CD14-positive monocyte (primary cell): Measurements from ENCODE around the gene MTARC2. TPM values are rescaled to one million over a fixed set of nuclear protein-coding genes. Genes with fewer than 3 reads are reported as not detected.

Experiments
- DNase-seq, 3 donors: peaks; one replicate each; pipeline ENCODE4 v3.0.0-alpha.2; 2011 to 2022
- H2AFZ ChIP-seq: 2 replicates; pipeline ENCODE4 v1.6.0; 2012; ENCODE audit warnings: mild to moderate bottlenecking, low read depth, low read length, inconsistent platforms; ENCODE audit not compliant: insufficient read depth, poor library complexity, severe bottlenecking
- H3K27ac ChIP-seq, 2 donors: 1 replicate in 1 of 2; 2 replicates in 1 of 2; pipeline ENCODE4 v1.5.1; 2012 to 2013; ENCODE audit warnings: low read length in 2 of 2, control low read depth in 1 of 2, inconsistent platforms in 1 of 2, low read depth in 1 of 2, mild to moderate bottlenecking in 1 of 2
- H3K27me3 ChIP-seq, 2 donors: one replicate each; pipeline versions ENCODE4 v1.6.0 to v1.6.1; 2011 to 2013; ENCODE audit warnings: low read length in 2 of 2; ENCODE audit not compliant: control insufficient read depth in 2 of 2, insufficient read depth in 2 of 2
- H3K36me3 ChIP-seq, 2 donors: replicated peaks in 1 of 2; 1 replicate in 1 of 2; 2 replicates in 1 of 2; pipeline versions ENCODE4 v1.5.1 to v1.6.1; 2012 to 2013; ENCODE audit warnings: low read length in 2 of 2, control low read depth in 1 of 2, inconsistent platforms in 1 of 2, mild to moderate bottlenecking in 1 of 2; ENCODE audit not compliant: insufficient read depth in 2 of 2, control insufficient read depth in 1 of 2
- H3K4me1 ChIP-seq, 2 donors: 1 replicate in 1 of 2; 2 replicates in 1 of 2; pipeline versions ENCODE4 v1.5.1 to v1.6.1; 2012 to 2013; ENCODE audit warnings: low read length in 2 of 2, control low read depth in 1 of 2, inconsistent platforms in 1 of 2, mild to moderate bottlenecking in 1 of 2, moderate library complexity in 1 of 2; ENCODE audit not compliant: insufficient read depth in 2 of 2, control insufficient read depth in 1 of 2
- H3K4me2 ChIP-seq: replicated peaks from 2 replicates; pipeline ENCODE3; 2012; ENCODE audit warnings: low read length, moderate library complexity, mild to moderate bottlenecking; ENCODE audit not compliant: poor library complexity, severe bottlenecking; ENCODE audit errors: extremely low read depth
- H3K4me3 ChIP-seq, 3 experiments: fragments of 200-600 bp in 1 of 3; sonication (generic) in 1 of 3; replicated peaks in 1 of 3; 1 replicate in 2 of 3; 2 replicates in 1 of 3; pipeline ENCODE4 v1.5.1; 2011 to 2013; ENCODE audit warnings: low read length in 3 of 3, mild to moderate bottlenecking in 3 of 3, control low read depth in 2 of 3, low read depth in 2 of 3, inconsistent platforms in 1 of 3, moderate library complexity in 1 of 3
- H3K79me2 ChIP-seq: 2 replicates; pipeline ENCODE4 v1.6.0; 2012; ENCODE audit warnings: mild to moderate bottlenecking, control low read depth, inconsistent platforms, low read length, moderate library complexity; ENCODE audit not compliant: insufficient read depth
- H3K9ac ChIP-seq: 2 replicates; pipeline ENCODE4 v1.6.0; 2017; ENCODE audit warnings: low read length, mild to moderate bottlenecking; ENCODE audit not compliant: insufficient read depth, poor library complexity, severe bottlenecking
- H3K9me3 ChIP-seq, 2 donors: replicated peaks in 1 of 2; 1 replicate in 1 of 2; 2 replicates in 1 of 2; pipeline versions ENCODE4 v1.5.1 to v1.6.1; 2012 to 2013; ENCODE audit warnings: low read length in 2 of 2, control low read depth in 1 of 2; ENCODE audit not compliant: control insufficient read depth in 1 of 2, insufficient read depth in 1 of 2
- H4K20me1 ChIP-seq: 2 replicates; pipeline ENCODE4 v1.6.0; 2012; ENCODE audit warnings: mild to moderate bottlenecking, low read length, control low read depth, moderate library complexity; ENCODE audit not compliant: insufficient read depth
- H3K27ac Mint-ChIP-seq, 7 donors: one replicate each; pipeline ENCODE4 v1.8.0; 2020; ENCODE audit warnings: mild to moderate bottlenecking in 7 of 7, mixed read lengths in 7 of 7, moderate library complexity in 6 of 7, inconsistent platforms in 2 of 7
- H3K27me3 Mint-ChIP-seq, 3 donors: one replicate each; pipeline ENCODE4 v1.8.0; 2021 to 2022; ENCODE audit warnings: low read depth in 3 of 3, mild to moderate bottlenecking in 3 of 3, mixed read lengths in 3 of 3, moderate library complexity in 3 of 3, inconsistent platforms in 1 of 3
- H3K36me3 Mint-ChIP-seq, 2 donors: one replicate each; pipeline ENCODE4 v1.8.0; 2020; ENCODE audit warnings: mixed read lengths in 2 of 2, inconsistent platforms in 1 of 2, mild to moderate bottlenecking in 1 of 2
- H3K4me1 Mint-ChIP-seq: one replicate; pipeline ENCODE4 v1.8.0; 2020; ENCODE audit warnings: mild to moderate bottlenecking, mixed read lengths
- H3K4me3 Mint-ChIP-seq, 2 donors: one replicate each; pipeline ENCODE4 v1.8.0; 2020; ENCODE audit warnings: mild to moderate bottlenecking in 2 of 2, mixed read lengths in 2 of 2, moderate library complexity in 1 of 2
- H3K9me3 Mint-ChIP-seq, 7 donors: one replicate each; pipeline ENCODE4 v1.8.0; 2020 to 2022; ENCODE audit warnings: mixed read lengths in 7 of 7, mild to moderate bottlenecking in 6 of 7, moderate library complexity in 6 of 7, inconsistent platforms in 2 of 7
- WGBS: methylation state at CpG from one replicate; pipeline ENCODE4 v1.1.5; 2013; ENCODE audit warnings: missing lambda C conversion rate; ENCODE audit not compliant: insufficient coverage; 5-methylcytosine and 5-hydroxymethylcytosine counted together
- intact Hi-C, 2 donors: fragments of 100-400 bp; cut with micrococcal nuclease; formaldehyde crosslinking; loops; one replicate each; pipeline versions ENCODE4 v1.15.0 to v1.15.1; 2023
- polyA plus RNA-seq, 3 donors: library from polyadenylated mRNA; depleted of rRNA in 1 of 3; unstranded in 2 of 3; stranded (reverse) in 1 of 3; fragments of 300-500 nt in 2 of 3; fragments of >200 nt in 1 of 3; fragmentation: Illumina TruSeq in 2 of 3; gene quantifications; 1 replicate in 2 of 3; 2 replicates in 1 of 3; pipeline ENCODE4 v1.2.3, GENCODE V29; 2012 to 2021
- TF ChIP-seq, protein P1 (sequence below): fragments of 200-600 bp; IDR thresholded peaks from one replicate; pipeline ENCODE4 v1.8.0; 2022; ENCODE audit warnings: antibody characterized with exemption, mild to moderate bottlenecking

The MTARC2 gene
- polyA plus RNA-seq, 3 donors = 0.29 to 0.81 (median 0.56) TPM

- Histone ChIP-seq H3K9ac (peak overlapping the region; percentile 83), H3K36me3 (no peaks in the 10 kb centered on the region), H3K4me1 (peaks cover 55 to 60% of the 10 kb centered on the region in 2 donors), H3K9me3 (no peaks in the 10 kb centered on the region), H2AFZ (peak overlapping the region; percentile 98), H3K79me2 (peaks cover 47% of the 10 kb centered on the region), H3K4me3 (peak overlapping the region; percentile 50 to 88 (median 80)), H3K27me3 (no peaks in the 10 kb centered on the region), H3K4me2 (peak overlapping the region; percentile 93), H3K27ac (peak overlapping the region; percentile 61 to 79), H4K20me1 (no peaks in the 10 kb centered on the region)
- peaks cover 0 to 1% of the 10 kb centered on the region in 2 donors for H3K36me3 Mint-ChIP-seq
- peaks cover 0 to 3% (median 0%) of the 10 kb centered on the region in 3 donors for H3K27me3 Mint-ChIP-seq
- no peak for DNase-seq
- H3K27ac Mint-ChIP-seq = peak overlapping the region in 6 of 7 donors; percentile 30 to 83 (median 74)
- intact Hi-C loops = no loop called here
- 8% methylated on average over 11 of the region's 13 CpGs for WGBS
- peaks cover 56% of the 10 kb centered on the region for H3K4me1 Mint-ChIP-seq
- peaks cover 0 to 3% (median 0%) of the 10 kb centered on the region in 7 donors for H3K9me3 Mint-ChIP-seq
- TF ChIP-seq, protein P1, sequence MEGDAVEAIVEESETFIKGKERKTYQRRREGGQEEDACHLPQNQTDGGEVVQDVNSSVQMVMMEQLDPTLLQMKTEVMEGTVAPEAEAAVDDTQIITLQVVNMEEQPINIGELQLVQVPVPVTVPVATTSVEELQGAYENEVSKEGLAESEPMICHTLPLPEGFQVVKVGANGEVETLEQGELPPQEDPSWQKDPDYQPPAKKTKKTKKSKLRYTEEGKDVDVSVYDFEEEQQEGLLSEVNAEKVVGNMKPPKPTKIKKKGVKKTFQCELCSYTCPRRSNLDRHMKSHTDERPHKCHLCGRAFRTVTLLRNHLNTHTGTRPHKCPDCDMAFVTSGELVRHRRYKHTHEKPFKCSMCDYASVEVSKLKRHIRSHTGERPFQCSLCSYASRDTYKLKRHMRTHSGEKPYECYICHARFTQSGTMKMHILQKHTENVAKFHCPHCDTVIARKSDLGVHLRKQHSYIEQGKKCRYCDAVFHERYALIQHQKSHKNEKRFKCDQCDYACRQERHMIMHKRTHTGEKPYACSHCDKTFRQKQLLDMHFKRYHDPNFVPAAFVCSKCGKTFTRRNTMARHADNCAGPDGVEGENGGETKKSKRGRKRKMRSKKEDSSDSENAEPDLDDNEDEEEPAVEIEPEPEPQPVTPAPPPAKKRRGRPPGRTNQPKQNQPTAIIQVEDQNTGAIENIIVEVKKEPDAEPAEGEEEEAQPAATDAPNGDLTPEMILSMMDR = no peak
- H3K4me3 Mint-ChIP-seq = peak overlapping the region; percentile 88 to 89
Observed at GRCh38 chr1:220786057-220786336, 37.9 kb downstream of the MTARC2 start.

DNA sequence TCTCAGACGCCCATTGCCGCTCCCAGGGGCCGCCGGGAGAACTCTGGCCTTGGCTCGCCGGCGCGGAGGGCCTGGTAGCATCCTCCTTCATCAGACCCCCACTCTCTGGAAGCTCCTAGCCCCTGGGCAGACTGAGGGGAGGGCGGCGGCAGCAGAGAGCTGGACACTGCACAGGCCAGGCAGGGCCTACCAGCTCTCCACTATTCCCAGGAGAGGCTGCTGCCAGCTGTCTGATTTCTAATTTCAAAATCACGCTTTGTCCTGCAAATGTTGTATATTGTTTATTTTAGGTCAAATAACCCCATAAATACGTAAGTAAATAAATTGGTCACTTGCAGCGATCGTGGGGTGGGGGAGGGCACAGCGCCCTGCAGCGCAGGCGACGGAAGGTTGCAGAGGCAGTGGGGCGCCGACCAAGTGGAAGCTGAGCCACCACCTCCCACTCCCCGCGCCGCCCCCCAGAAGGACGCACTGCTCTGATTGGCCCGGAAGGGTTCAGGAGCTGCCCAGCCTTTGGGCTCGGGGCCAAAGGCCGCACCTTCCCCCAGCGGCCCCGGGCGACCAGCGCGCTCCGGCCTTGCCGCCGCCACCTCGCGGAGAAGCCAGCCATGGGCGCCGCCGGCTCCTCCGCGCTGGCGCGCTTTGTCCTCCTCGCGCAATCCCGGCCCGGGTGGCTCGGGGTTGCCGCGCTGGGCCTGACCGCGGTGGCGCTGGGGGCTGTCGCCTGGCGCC lies 38.4 kb downstream of the MTARC2 start, which contains the start of gene MTARC1:
MTARC1 (plus strand) TSS at position 577 of the 732 bp plus-strand sequence; CDS start at position 609, 32 bp downstream.
- DNase-seq = peak; percentile 28 to 36 (median 34)
- Mint-ChIP-seq H3K4me3 (peak within 1 kb of the TSS; percentile 89 to 95), H3K36me3 (peaks cover under 1 to 1% of the 10 kb centered on the region in 2 donors), H3K4me1 (peaks cover 61% of the 10 kb centered on the region), H3K27ac (peak within 1 kb of the TSS; percentile 72 to 89 (median 82)), H3K27me3 (no peaks in the 10 kb centered on the region), H3K9me3 (peaks cover 0 to 3% (median 0%) of the 10 kb centered on the region in 7 donors)
- H4K20me1 ChIP-seq = no peaks in the 10 kb centered on the region
- no peaks in the 10 kb centered on the region for H3K27me3 ChIP-seq
- peak within 1 kb of the TSS; percentile 98 for H2AFZ ChIP-seq
- peak within 1 kb of the TSS; percentile 83 for H3K9ac ChIP-seq
- H3K27ac ChIP-seq = peak within 1 kb of the TSS; percentile 61 to 79
- intact Hi-C loops = no loop called here
- no peaks in the 10 kb centered on the region for H3K36me3 ChIP-seq
- H3K79me2 ChIP-seq = peaks cover 52% of the 10 kb centered on the region
- H3K9me3 ChIP-seq = no peaks in the 10 kb centered on the region
- H3K4me1 ChIP-seq = peaks cover 60 to 65% of the 10 kb centered on the region in 2 donors
- TF ChIP-seq, protein P1 = peak; percentile 27
- H3K4me2 ChIP-seq = peak within 1 kb of the TSS; percentile 93
- H3K4me3 ChIP-seq = peak within 1 kb of the TSS; percentile 50 to 88 (median 80)
- WGBS = under 1% methylated on average over 50 of the region's 56 CpGs
